KOPT-K1 (cell line): Measurements from ENCODE around the gene GNS.

Experiments used
- H3K27ac ChIP-seq: fragments of 200-600 bp; sonication (generic); 2 replicates; pipeline ENCODE4 v1.5.1; 2016; ENCODE audit warnings: antibody characterized with exemption, mild to moderate bottlenecking, low read depth, low read length; ENCODE audit not compliant: poor library complexity, severe bottlenecking
- H3K36me3 ChIP-seq: fragments of 200-600 bp; sonication (generic); 2 replicates; pipeline ENCODE4 v1.5.1; 2017; ENCODE audit warnings: antibody characterized with exemption, mild to moderate bottlenecking, low read length, moderate library complexity; ENCODE audit not compliant: insufficient read depth
- H3K9me3 ChIP-seq: fragments of 200-600 bp; sonication (generic); 2 replicates; pipeline ENCODE4 v1.5.1; 2017; ENCODE audit warnings: antibody characterized with exemption, low read length, mild to moderate bottlenecking; ENCODE audit not compliant: insufficient read depth, poor library complexity, severe bottlenecking

Gene GNS

DNA sequence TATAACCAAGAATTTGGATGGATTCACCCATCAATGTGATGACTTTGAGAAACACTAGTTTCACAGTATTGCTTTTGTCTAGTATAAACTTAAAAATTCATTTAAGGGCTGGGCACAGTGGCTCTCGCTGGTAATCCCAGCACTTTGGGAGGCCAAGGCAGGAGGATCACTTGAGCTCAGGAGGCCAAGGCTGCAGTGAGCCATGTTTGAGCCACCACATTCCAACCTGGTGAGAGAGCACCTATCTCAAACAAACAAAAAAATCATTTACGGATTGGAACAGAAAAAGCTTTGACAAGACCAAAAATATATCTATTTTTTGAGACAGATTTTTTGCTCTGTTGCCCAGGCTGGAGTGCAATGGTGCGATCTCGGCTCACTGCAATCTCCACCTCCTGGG is 27.5 kb downstream of the GNS start:
- Histone ChIP-seq H3K36me3 (peaks cover 70% of the 10 kb centered on the region), H3K27ac (no peak overlapping the region), H3K9me3 (no peaks in the 10 kb centered on the region)

DNA sequence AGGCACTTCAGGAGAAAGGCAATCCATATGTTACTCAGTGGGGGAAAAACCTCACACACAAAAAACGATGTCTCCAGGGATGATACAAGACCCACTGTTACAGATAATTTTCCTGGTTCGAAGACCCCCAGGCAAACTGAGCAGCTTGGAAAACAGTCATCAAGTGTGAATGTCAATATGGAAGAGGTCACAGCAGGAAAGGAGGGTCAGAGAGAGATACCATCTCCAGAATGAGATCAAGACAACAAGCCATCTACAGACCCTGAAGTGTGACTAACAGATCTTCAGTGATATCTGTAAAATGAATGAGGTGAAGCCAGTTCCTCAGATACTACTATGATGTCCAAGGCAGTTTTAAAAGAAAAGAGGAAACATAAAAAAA is 28.6 kb downstream of the GNS start:
- H3K27ac ChIP-seq, result peak overlapping the region; percentile 51
- H3K9me3 ChIP-seq, result no peaks in the 10 kb centered on the region
- peaks cover 62% of the 10 kb centered on the region for H3K36me3 ChIP-seq

DNA sequence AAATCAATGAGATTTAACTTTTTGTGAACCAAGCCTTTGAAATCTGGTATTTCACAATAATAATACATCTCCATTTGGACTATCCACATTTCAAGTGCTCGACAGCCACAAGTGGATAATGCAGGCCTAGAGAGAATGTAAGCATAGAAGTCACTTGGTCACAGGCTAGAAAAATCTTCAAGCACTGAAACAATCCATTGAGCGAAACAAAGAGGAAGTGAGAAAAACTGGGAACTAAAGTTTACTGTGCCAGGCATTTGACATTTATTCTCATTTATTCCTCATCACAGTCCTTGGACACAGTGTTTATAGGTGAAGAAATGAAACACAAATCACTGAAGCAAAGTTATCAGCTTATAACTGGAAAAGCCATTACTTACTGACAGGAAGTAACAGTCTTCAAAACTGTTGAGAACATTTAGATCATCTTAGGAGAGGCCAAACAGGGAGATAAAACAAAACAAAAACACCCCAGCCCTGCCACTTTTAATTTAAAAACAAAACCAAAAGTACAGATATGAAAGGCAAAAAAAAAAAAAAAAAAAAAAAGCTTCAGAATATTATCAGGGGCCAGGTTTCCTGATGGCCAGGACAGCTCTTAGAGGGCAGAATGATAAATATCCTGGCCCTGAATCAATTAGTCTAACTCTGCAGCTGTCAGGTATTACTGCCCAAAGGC is 29.2 kb downstream of the GNS start:
- H3K27ac ChIP-seq, result peak overlapping the region; percentile 51
- no peaks in the 10 kb centered on the region for H3K9me3 ChIP-seq
- H3K36me3 ChIP-seq, result peaks cover 56% of the 10 kb centered on the region

DNA sequence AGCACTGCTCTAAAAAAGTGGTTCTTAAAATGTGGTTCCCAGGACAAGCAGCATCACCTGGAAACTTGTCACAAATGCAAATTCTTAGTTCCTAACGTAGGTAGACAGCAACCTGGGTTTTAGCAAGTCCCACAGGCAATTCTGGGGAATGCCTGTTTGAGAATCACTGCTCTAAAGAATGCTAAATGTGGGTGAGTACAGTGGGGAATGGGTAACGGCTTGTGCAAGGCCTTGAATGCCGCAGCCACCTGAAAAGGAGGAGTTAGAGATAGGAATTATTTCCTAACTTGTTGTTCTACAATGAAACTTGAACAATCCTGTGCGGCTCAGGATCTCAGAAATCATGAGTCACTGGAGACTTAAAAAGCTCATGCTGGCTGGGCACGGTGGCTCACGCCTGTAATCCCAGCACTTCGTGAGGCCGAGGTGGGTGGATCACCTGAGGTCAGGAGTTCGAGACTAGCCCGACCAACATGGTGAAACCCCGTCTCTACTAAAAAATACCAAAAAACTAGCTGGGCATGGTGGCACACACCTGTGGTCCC is 34.9 kb downstream of the GNS start:
- H3K27ac ChIP-seq, result no peak overlapping the region
- peaks cover 74% of the 10 kb centered on the region for H3K36me3 ChIP-seq
- no peaks in the 10 kb centered on the region for H3K9me3 ChIP-seq

DNA sequence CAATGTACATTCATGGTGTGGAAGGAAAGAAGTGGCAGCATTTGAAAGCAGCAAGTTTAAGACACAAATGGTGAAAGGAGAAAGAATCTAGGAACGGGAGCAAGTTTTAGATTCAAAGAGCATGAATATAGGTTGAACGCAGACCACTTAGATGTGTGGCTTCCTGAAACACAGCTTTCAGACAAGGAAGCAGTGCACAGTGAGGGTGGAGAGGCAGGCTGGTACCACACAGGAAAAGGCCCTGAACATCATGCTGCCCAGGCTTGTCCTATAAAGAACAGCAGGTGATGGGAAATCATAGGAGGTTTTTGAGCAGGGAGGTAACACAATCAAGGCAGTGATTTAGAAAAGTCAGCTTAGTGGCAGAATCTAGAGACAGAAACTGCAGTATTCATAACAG is 35.6 kb downstream of the GNS start:
- no peak overlapping the region for H3K27ac ChIP-seq
- H3K36me3 ChIP-seq, result peaks cover 74% of the 10 kb centered on the region
- no peaks in the 10 kb centered on the region for H3K9me3 ChIP-seq

DNA sequence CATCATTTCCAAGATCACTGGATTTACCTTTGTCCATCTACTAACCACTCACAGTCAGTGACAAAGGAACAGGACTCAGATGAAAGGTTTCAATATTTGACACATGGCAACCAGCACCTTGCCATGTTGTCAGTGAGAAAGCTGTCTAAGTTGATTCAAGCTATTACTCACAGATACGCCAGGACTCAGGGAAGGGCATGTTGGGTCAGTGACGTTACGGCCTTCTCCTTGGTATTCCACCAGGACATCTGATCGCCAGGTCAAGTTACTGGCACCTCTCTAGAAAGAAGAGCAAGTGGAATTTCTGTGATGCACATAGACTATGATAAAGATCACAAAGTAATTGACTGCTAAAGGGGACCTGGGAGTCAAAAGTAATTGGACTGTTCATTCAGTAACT is 36.4 kb downstream of the GNS start:
- no peaks in the 10 kb centered on the region for H3K9me3 ChIP-seq
- peaks cover 74% of the 10 kb centered on the region for H3K36me3 ChIP-seq
- no peak overlapping the region for H3K27ac ChIP-seq

DNA sequence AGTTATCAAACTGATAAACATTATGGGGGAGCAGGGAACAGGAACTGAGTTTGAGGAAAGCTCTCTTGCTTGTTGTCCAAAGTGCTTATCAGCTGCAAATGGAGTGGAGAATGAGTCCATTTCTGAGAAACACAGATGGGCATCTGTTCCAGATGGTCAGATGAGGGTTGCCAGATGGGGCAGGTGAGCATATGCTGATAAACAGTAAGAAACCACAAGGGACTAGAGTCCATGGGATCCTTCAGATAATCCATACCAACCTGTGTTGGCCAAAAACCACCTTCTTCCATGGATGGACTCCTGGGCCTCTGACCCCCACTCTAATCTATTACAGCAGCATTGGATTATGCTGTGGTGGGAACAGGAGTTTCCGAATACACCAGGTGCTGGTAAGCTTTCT is 38.3 kb downstream of the GNS start:
- no peaks in the 10 kb centered on the region for H3K9me3 ChIP-seq
- H3K27ac ChIP-seq, result no peak overlapping the region
- H3K36me3 ChIP-seq, result peaks cover 80% of the 10 kb centered on the region

DNA sequence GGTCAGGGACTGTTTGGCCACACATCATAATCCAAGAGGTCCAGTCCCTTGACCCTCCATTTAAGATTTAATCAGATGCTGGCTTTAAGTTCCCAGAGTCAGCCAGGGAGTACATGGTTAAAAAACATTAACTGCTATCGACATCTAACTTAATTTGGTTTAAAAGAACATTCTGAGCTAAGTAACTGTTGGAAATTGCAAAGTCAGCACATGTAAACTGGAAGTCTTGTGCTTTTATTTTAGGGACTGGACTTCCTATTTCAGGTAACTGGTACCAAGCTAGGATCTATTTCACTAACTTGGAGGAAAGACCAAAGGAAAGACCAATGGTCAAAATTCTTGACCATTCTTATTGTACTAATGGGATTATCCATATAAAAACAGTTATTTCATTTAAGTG is 40.6 kb downstream of the GNS start:
- H3K27ac ChIP-seq, result no peak overlapping the region
- peaks cover 91% of the 10 kb centered on the region for H3K36me3 ChIP-seq
- H3K9me3 ChIP-seq, result no peaks in the 10 kb centered on the region

DNA sequence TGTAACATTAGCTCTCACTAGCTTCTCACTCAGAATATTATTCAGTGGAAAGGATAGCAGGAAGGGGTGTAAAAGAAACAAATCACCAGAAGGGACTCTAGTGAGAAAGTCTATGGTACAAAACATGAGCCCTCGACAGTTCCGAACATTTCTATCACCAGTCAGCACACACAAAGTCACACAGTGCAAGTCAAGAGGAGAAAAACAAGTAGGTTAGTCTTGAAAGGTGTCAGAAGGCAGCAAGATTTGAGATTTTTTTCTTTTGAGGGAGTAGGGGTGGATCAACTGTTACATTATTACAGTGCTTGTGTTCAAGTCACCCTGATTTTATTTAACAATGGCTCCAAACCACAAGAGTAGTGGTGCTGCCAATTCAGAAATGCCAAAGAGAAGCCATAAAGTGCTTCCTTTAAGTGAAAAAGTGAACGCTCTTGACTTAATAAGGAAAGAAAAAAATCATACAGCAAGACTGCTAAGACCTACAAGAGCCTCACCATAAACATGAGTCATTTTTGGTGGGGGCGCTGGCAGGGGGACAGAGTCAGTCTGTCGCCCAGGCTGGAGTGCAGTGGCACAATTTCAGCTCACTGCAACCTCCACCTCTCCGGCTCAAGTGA is 42.3 kb downstream of the GNS start:
- H3K9me3 ChIP-seq, result no peaks in the 10 kb centered on the region
- no peak overlapping the region for H3K27ac ChIP-seq
- H3K36me3 ChIP-seq, result peaks cover 84% of the 10 kb centered on the region

DNA sequence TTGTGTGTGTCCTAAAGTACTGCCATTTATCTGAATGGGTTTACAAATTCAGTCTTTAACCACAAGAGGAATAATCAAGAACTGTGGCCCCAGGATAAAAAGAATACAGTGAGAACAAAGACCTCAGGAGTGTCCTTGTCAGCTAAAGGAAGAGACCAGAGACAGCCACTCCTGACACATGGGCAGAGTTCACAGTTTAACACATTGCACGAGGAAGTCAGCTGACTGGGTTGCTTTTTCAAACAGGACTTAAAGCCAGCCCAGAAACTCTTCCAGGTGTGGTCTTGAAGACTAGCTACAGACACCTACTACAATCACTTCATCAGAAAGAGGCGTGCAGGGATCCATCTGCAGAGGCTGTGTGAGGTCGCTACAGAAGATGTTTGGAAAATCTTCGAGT is 42.8 kb downstream of the GNS start:
- peaks cover 79% of the 10 kb centered on the region for H3K36me3 ChIP-seq

DNA sequence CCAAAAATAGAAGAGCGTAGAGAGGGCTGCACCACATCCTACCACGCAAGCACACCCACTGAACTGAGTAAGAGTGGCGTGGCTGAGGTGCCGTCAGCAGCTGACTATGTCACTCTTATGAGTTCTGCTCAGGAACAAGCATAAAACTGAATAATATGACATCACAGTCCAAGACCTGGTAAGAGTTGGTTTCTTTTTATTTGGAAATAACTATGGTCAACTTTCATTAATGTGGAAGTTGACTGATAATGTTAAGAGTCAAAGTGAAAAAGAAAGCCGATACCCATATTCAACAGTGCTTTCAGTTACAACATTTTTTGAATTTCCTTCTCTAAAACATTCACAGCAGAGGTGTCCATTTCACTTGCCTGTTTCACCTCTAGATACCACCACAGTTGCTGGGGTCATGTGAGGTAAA is 44.6 kb downstream of the GNS start:
- Histone ChIP-seq H3K9me3 (no peaks in the 10 kb centered on the region), H3K27ac (no peak overlapping the region), H3K36me3 (peaks cover 60% of the 10 kb centered on the region)

More for the DNA sequence above, 42.8 kb downstream of the GNS start:
- Histone ChIP-seq H3K9me3 (no peaks in the 10 kb centered on the region), H3K27ac (no peak overlapping the region)

DNA sequence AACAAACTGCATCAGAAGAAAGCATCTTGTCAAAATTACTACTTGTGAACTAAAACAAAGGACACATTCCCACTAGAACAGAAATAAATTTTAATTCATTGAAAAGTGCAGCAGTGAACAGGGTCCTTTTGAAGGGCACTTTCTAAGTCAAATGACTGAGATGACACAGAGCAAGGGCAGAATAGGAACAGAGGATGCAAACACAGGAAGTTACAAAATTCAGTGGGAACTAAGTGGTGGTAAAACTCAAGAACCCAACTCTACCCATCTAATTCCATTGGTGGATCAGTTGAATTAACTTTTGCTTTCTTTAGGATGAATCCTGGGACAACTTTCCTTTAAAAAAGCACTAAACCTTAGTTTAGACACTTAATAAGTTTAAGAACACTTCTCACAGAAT is 45.8 kb downstream of the GNS start:
- H3K9me3 ChIP-seq, result no peaks in the 10 kb centered on the region
- H3K36me3 ChIP-seq, result peaks cover 50% of the 10 kb centered on the region
- H3K27ac ChIP-seq, result no peak overlapping the region

DNA sequence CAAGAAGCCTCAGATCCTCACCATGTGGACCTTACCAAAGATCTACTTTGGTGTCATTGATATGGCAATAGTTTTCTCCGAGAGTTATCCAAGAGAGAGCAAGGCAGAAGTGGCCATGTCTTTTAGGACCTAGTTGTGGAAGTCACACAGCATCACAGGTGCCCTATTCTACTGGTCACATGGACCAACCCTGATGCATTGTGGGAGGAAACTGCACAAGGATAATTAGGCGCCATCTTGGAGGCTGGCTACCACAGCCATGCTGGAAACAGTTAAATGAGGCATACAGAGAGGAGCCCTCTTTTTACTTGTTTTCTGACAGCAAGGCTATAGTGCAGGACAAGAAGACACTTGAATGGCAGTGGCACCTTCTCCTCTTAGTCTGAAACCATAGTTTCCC is 49.8 kb downstream of the GNS start:
- H3K36me3 ChIP-seq, result peaks cover 12% of the 10 kb centered on the region
- no peaks in the 10 kb centered on the region for H3K9me3 ChIP-seq
- H3K27ac ChIP-seq, result no peak overlapping the region

DNA sequence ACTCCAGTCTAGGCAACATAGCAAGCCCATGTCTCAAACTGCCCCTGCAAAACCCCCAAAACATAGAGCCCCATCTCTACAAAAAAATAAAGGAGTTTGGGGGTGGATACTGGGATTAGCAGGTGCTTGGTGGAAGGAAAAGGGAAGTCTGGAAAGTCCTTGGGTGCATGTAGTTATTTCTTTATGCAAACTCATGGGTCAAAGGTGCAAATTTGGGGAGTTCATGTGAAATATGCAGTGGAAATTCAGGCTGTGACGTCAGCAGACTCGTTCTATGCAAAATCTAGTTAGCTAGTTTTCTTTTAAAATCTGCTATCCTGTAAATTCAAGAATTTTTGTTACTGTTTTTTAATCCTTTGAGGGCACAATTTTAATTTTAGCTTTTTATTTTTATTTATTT is 51.3 kb downstream of the GNS start:
- Histone ChIP-seq H3K36me3 (peaks cover 3% of the 10 kb centered on the region; the same call in 1 of the 2 replicates), H3K27ac (no peak overlapping the region), H3K9me3 (no peaks in the 10 kb centered on the region)

DNA sequence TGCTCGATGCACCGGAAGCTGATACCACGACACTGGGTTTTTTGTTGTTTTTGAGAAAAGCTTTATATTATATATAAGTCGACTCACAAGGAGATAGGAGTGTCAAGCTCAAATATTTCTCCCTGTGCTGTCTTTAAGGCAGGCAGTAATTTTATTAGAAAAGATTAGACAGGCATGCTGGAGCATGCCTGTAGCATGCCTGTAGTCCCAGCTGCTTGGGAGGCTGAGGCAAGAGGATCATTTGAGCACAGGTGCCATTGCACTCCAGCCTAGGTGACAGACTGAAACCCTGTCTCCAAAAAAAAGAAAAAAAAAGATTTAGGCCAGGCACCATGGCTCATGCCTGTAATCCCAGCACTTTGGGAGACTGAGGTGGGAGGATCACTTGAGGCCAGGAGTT is 51.8 kb downstream of the GNS start:
- H3K9me3 ChIP-seq, result no peaks in the 10 kb centered on the region
- no peak overlapping the region for H3K27ac ChIP-seq
- no peaks in the 10 kb centered on the region for H3K36me3 ChIP-seq

DNA sequence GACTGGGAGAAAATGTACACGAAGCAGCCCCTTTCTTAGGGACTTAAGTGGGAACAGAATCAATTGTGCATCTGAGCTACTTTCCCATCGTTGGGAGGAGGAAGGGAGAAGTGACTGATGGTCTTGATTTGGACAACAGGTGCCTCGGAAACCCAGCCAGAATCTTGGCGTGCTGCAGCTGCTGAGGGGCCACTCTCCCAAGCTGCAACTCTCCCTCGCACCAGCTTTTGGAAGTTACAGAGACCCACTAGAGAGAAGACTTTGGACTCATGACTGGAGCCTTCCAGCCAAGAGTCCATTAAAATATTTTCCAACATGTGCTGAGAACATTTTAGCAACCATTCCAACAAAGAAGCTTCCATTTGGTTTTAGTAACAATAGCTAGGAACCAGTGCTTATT is 52.3 kb downstream of the GNS start:
- no peaks in the 10 kb centered on the region for H3K9me3 ChIP-seq
- no peaks in the 10 kb centered on the region for H3K36me3 ChIP-seq
- no peak overlapping the region for H3K27ac ChIP-seq
